ENCODE data around the gene STK33. TPM values are rescaled to one million over a fixed set of nuclear protein-coding genes. Genes with fewer than 3 reads are reported as not detected.

Gene STK33
- total RNA-seq, 3 donors from 2014 or later = 0.90 to 15.1 (median 3.4) TPM

DNA sequence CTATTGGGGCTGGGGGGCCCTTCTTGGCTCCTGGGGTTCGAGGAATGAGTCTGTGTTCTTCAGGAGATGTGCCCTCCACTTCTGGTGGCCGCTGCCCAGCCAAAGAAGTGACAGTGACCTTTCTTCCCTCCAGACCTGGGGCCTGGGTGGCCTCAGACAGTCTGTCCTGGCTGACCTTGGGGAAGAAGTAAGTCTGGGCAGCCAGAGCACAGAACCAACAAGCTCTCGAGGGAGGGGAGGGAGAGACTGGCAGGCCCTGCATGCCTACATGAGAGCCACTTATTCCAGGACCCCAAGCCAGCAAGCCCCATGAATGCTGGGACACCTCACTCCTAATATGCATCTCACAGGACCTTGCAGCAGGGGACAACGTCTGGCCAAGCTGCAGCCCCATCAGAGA is 27.1 kb upstream of the STK33 start:
- no peak for TF ChIP-seq CTCF (IDR thresholded peaks at IDR 0.05)
- DNase-seq (no peak), ATAC-seq (no peak)
- Histone ChIP-seq H3K4me3 (no peak overlapping the region), H3K9me3 (no peaks in the 10 kb centered on the region), H3K36me3 (ENCODE audit: low read depth) (no peaks in the 10 kb centered on the region), H3K4me1 (ENCODE audit: low read depth) (no peaks in the 10 kb centered on the region)
- intact Hi-C loops (cut with DNase I, micrococcal nuclease) = no loop called here

- Histone ChIP-seq H3K36me3 (ENCODE audit: low read depth) (no peaks in the 10 kb centered on the region), H3K9me3 (no peaks in the 10 kb centered on the region), H3K4me3 (no peak overlapping the region), H3K4me1 (ENCODE audit: low read depth) (no peaks in the 10 kb centered on the region)
- TF ChIP-seq CTCF (IDR thresholded peaks at IDR 0.05) = no peak
- DNase-seq (no peak), ATAC-seq (no peak)
- intact Hi-C loops (cut with DNase I, micrococcal nuclease) = no loop called here
Measured at GRCh38 chr11:8617063-8617462, 23.0 kb upstream of the STK33 start.

GRCh38 chr11:8615291-8616032 is 21.4 kb upstream of the STK33 start:
- Histone ChIP-seq H3K9me3 (no peaks in the 10 kb centered on the region), H3K4me1 (ENCODE audit: low read depth) (no peaks in the 10 kb centered on the region), H3K4me3 (no peak overlapping the region), H3K36me3 (ENCODE audit: low read depth) (no peaks in the 10 kb centered on the region)
- intact Hi-C loops (cut with DNase I, micrococcal nuclease) = no loop called here
- no peak for TF ChIP-seq CTCF (IDR thresholded peaks at IDR 0.05)
- DNase-seq (no peak), ATAC-seq (no peak)

DNA sequence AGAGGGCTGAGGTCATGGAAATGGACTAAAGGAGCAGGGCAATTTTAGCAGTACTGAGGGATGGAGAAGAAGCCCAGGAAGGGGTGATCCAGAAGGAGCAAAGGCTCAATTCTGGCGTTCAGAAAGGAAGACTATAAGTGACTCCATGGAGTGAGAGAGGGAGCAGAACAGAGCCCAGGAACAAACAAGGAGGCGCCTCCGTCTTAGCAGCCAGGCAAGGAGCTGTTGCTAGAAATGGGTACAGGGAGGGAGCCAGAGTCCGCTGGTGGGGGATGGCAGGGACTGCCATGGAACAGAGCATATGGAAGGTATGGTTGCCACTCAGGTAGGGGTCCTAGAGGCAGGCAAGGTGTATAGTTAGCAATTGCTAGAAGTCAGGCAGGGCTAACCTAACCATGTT is 20.5 kb upstream of the STK33 start:
- no peaks in the 10 kb centered on the region for H3K9me3 ChIP-seq
- H3K36me3 ChIP-seq (ENCODE audit: low read depth) = no peaks in the 10 kb centered on the region
- ATAC-seq = no peak
- H3K4me1 ChIP-seq (ENCODE audit: low read depth) = no peaks in the 10 kb centered on the region
- no peak overlapping the region for H3K4me3 ChIP-seq
- DNase-seq = no peak
- TF ChIP-seq CTCF (IDR thresholded peaks at IDR 0.05) = no peak
- intact Hi-C loops (cut with DNase I, micrococcal nuclease) = no loop called here

DNA sequence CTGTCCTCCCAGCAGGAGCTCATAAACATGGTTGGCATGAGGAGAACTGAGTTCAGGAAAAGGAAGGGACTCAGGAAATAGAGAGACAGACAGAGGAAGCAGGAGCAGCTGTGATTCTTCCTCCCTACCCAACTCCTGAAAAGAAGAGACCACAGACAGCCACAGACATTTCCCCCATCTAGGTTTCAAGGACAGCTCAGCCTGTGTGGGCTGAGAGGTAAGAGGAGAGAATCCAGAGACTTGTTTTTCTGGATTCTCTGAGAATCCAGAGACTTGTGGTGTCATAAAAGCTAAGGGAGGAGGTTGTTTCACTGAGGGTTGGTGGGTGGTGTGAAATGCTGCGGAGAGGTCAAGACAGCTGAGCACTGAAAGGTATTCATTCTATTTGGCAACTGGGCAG is 19.0 kb upstream of the STK33 start:
- Histone ChIP-seq H3K4me1 (ENCODE audit: low read depth) (no peaks in the 10 kb centered on the region), H3K9me3 (no peaks in the 10 kb centered on the region), H3K36me3 (ENCODE audit: low read depth) (no peaks in the 10 kb centered on the region), H3K4me3 (no peak overlapping the region)
- ATAC-seq (no peak), DNase-seq (no peak)
- no peak for TF ChIP-seq CTCF (IDR thresholded peaks at IDR 0.05)
- intact Hi-C loops (cut with DNase I, micrococcal nuclease) = no loop called here

DNA sequence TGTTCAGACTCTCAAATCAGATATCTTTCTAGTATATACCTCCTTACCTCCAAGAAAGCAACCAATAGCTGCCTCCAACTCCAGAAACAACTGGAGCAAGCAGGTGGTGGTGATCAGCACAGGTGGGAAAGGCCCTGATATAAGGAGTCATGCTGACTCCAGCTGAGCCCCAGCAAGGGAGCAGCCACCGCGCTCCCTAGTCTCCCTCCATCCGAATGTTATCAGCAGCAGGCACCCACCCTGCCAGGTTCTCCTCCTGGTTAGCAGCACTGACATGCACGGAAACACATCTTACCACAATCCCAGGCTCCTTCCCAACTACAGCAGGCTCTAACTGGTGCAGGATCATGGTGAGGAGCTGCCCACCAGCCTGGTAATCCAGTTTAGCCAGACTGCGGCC is 18.5 kb upstream of the STK33 start:
- no peak for TF ChIP-seq CTCF (IDR thresholded peaks at IDR 0.05)
- Histone ChIP-seq H3K36me3 (ENCODE audit: low read depth) (no peaks in the 10 kb centered on the region), H3K4me1 (ENCODE audit: low read depth) (no peaks in the 10 kb centered on the region), H3K4me3 (no peak overlapping the region), H3K9me3 (no peaks in the 10 kb centered on the region)
- intact Hi-C loops (cut with DNase I, micrococcal nuclease) = no loop called here
- ATAC-seq (no peak), DNase-seq (no peak)
